ENCODE data around the gene LEFTY1.

Gene LEFTY1

GRCh38 chr1:225928186-225929175 is 39.5 kb upstream of the LEFTY1 start:
- H3K9ac ChIP-seq (ENCODE audit: low read depth in 1 of 2, low read length in 2 of 2) = no peak overlapping the region
- H3K4me1 ChIP-seq (ENCODE audit: control insufficient read depth in 2 of 2, insufficient read depth in 2 of 2, low read length in 2 of 2) = peaks cover 2 to 6% of the 10 kb centered on the region in 2 donors
- no peak overlapping the region for H3K27ac ChIP-seq (ENCODE audit: low read depth in 2 of 2, low read length in 2 of 2)
- H3K27me3 ChIP-seq (ENCODE audit: control insufficient read depth in 2 of 2, insufficient read depth in 2 of 2, low read length in 2 of 2) = no peaks in the 10 kb centered on the region
- no peak overlapping the region for H3K4me3 ChIP-seq (ENCODE audit: low read length in 2 of 2)
- no peaks in the 10 kb centered on the region for H3K36me3 ChIP-seq (ENCODE audit: control insufficient read depth in 2 of 2, insufficient read depth in 2 of 2, low read length in 2 of 2)
- H3K9me3 ChIP-seq (ENCODE audit: control insufficient read depth in 2 of 2, low read length in 2 of 2) = no peaks in the 10 kb centered on the region

GRCh38 chr1:225926551-225927113 is 37.7 kb upstream of the LEFTY1 start:
- Histone ChIP-seq H3K4me1 (ENCODE audit: control insufficient read depth in 2 of 2, insufficient read depth in 2 of 2, low read length in 2 of 2) (peaks cover 16% of the 10 kb centered on the region in 2 donors), H3K36me3 (ENCODE audit: control insufficient read depth in 2 of 2, insufficient read depth in 2 of 2, low read length in 2 of 2) (peaks cover 5% of the 10 kb centered on the region in 2 donors), H3K27me3 (ENCODE audit: control insufficient read depth in 2 of 2, insufficient read depth in 2 of 2, low read length in 2 of 2) (no peaks in the 10 kb centered on the region), H3K9ac (ENCODE audit: low read depth in 1 of 2, low read length in 2 of 2) (no peak overlapping the region), H3K9me3 (ENCODE audit: control insufficient read depth in 2 of 2, low read length in 2 of 2) (no peaks in the 10 kb centered on the region), H3K4me3 (ENCODE audit: low read length in 2 of 2) (no peak overlapping the region), H3K27ac (ENCODE audit: low read depth in 2 of 2, low read length in 2 of 2) (no peak overlapping the region)

- Histone ChIP-seq H3K36me3 (ENCODE audit: control insufficient read depth in 2 of 2, insufficient read depth in 2 of 2, low read length in 2 of 2) (peaks cover 12 to 20% of the 10 kb centered on the region in 2 donors), H3K4me3 (ENCODE audit: low read length in 2 of 2) (peak within 1 kb of the TSS; percentile 86 to 96), H3K9ac (ENCODE audit: low read depth in 1 of 2, low read length in 2 of 2) (peak within 1 kb of the TSS; percentile 94 to 96), H3K27ac (ENCODE audit: low read depth in 2 of 2, low read length in 2 of 2) (peak within 1 kb of the TSS; percentile 87 to 93), H3K4me1 (ENCODE audit: control insufficient read depth in 2 of 2, insufficient read depth in 2 of 2, low read length in 2 of 2) (peaks cover 16 to 22% of the 10 kb centered on the region in 2 donors), H3K27me3 (ENCODE audit: control insufficient read depth in 2 of 2, insufficient read depth in 2 of 2, low read length in 2 of 2) (no peaks in the 10 kb centered on the region), H3K9me3 (ENCODE audit: control insufficient read depth in 2 of 2, low read length in 2 of 2) (no peaks in the 10 kb centered on the region)
Measured at GRCh38 chr1:225923692-225924555, 35.0 kb upstream of the LEFTY1 start, which contains the start of gene PYCR2. Gene PYCR2 (minus strand): TSS chr1:225924250. CDS start chr1:225924110, 140 bp downstream.

GRCh38 chr1:225923381-225923691 is 34.4 kb upstream of the LEFTY1 start:
- H3K9me3 ChIP-seq (ENCODE audit: control insufficient read depth in 2 of 2, low read length in 2 of 2) = no peaks in the 10 kb centered on the region
- H3K4me1 ChIP-seq (ENCODE audit: control insufficient read depth in 2 of 2, insufficient read depth in 2 of 2, low read length in 2 of 2) = peaks cover 16 to 22% of the 10 kb centered on the region in 2 donors
- H3K36me3 ChIP-seq (ENCODE audit: control insufficient read depth in 2 of 2, insufficient read depth in 2 of 2, low read length in 2 of 2) = peaks cover 12 to 22% of the 10 kb centered on the region in 2 donors
- peak overlapping the region; percentile 86 to 96 for H3K4me3 ChIP-seq (ENCODE audit: low read length in 2 of 2)
- peak overlapping the region; percentile 87 to 93 for H3K27ac ChIP-seq (ENCODE audit: low read depth in 2 of 2, low read length in 2 of 2)
- no peaks in the 10 kb centered on the region for H3K27me3 ChIP-seq (ENCODE audit: control insufficient read depth in 2 of 2, insufficient read depth in 2 of 2, low read length in 2 of 2)
- peak overlapping the region; percentile 94 to 96 for H3K9ac ChIP-seq (ENCODE audit: low read depth in 1 of 2, low read length in 2 of 2)

- H3K36me3 ChIP-seq (ENCODE audit: control insufficient read depth in 2 of 2, insufficient read depth in 2 of 2, low read length in 2 of 2) = peaks cover 20 to 27% of the 10 kb centered on the region in 2 donors
- H3K4me3 ChIP-seq (ENCODE audit: low read length in 2 of 2) = peak overlapping the region in 1 of 2 donors; percentile 20
- no peaks in the 10 kb centered on the region for H3K9me3 ChIP-seq (ENCODE audit: control insufficient read depth in 2 of 2, low read length in 2 of 2)
- no peaks in the 10 kb centered on the region for H3K27me3 ChIP-seq (ENCODE audit: control insufficient read depth in 2 of 2, insufficient read depth in 2 of 2, low read length in 2 of 2)
- peaks cover 16 to 19% of the 10 kb centered on the region in 2 donors for H3K4me1 ChIP-seq (ENCODE audit: control insufficient read depth in 2 of 2, insufficient read depth in 2 of 2, low read length in 2 of 2)
- no peak overlapping the region for H3K9ac ChIP-seq (ENCODE audit: low read depth in 1 of 2, low read length in 2 of 2)
- H3K27ac ChIP-seq (ENCODE audit: low read depth in 2 of 2, low read length in 2 of 2) = no peak overlapping the region
Measured at GRCh38 chr1:225921734-225922709, 33.1 kb upstream of the LEFTY1 start.

- peaks cover 27 to 33% of the 10 kb centered on the region in 2 donors for H3K36me3 ChIP-seq (ENCODE audit: control insufficient read depth in 2 of 2, insufficient read depth in 2 of 2, low read length in 2 of 2)
- no peak overlapping the region for H3K9ac ChIP-seq (ENCODE audit: low read depth in 1 of 2, low read length in 2 of 2)
- H3K27ac ChIP-seq (ENCODE audit: low read depth in 2 of 2, low read length in 2 of 2) = no peak overlapping the region
- peaks cover 16 to 19% of the 10 kb centered on the region in 2 donors for H3K4me1 ChIP-seq (ENCODE audit: control insufficient read depth in 2 of 2, insufficient read depth in 2 of 2, low read length in 2 of 2)
- no peaks in the 10 kb centered on the region for H3K9me3 ChIP-seq (ENCODE audit: control insufficient read depth in 2 of 2, low read length in 2 of 2)
- H3K27me3 ChIP-seq (ENCODE audit: control insufficient read depth in 2 of 2, insufficient read depth in 2 of 2, low read length in 2 of 2) = no peaks in the 10 kb centered on the region
- no peak overlapping the region for H3K4me3 ChIP-seq (ENCODE audit: low read length in 2 of 2)
Measured at GRCh38 chr1:225919906-225920305, 31.0 kb upstream of the LEFTY1 start.

GRCh38 chr1:225918280-225918679 is 29.3 kb upstream of the LEFTY1 start:
- Histone ChIP-seq H3K27ac (ENCODE audit: low read depth in 2 of 2, low read length in 2 of 2) (no peak overlapping the region), H3K9me3 (ENCODE audit: control insufficient read depth in 2 of 2, low read length in 2 of 2) (no peaks in the 10 kb centered on the region), H3K4me3 (ENCODE audit: low read length in 2 of 2) (no peak overlapping the region), H3K36me3 (ENCODE audit: control insufficient read depth in 2 of 2, insufficient read depth in 2 of 2, low read length in 2 of 2) (peaks cover 27 to 33% of the 10 kb centered on the region in 2 donors), H3K27me3 (ENCODE audit: control insufficient read depth in 2 of 2, insufficient read depth in 2 of 2, low read length in 2 of 2) (no peaks in the 10 kb centered on the region), H3K9ac (ENCODE audit: low read depth in 1 of 2, low read length in 2 of 2) (no peak overlapping the region), H3K4me1 (ENCODE audit: control insufficient read depth in 2 of 2, insufficient read depth in 2 of 2, low read length in 2 of 2) (peaks cover 12 to 16% of the 10 kb centered on the region in 2 donors)

GRCh38 chr1:225917536-225917935 is 28.6 kb upstream of the LEFTY1 start:
- H3K27ac ChIP-seq (ENCODE audit: low read depth in 2 of 2, low read length in 2 of 2) = no peak overlapping the region
- H3K4me1 ChIP-seq (ENCODE audit: control insufficient read depth in 2 of 2, insufficient read depth in 2 of 2, low read length in 2 of 2) = peaks cover 4 to 8% of the 10 kb centered on the region in 2 donors
- no peaks in the 10 kb centered on the region for H3K9me3 ChIP-seq (ENCODE audit: control insufficient read depth in 2 of 2, low read length in 2 of 2)
- peaks cover 27 to 33% of the 10 kb centered on the region in 2 donors for H3K36me3 ChIP-seq (ENCODE audit: control insufficient read depth in 2 of 2, insufficient read depth in 2 of 2, low read length in 2 of 2)
- no peaks in the 10 kb centered on the region for H3K27me3 ChIP-seq (ENCODE audit: control insufficient read depth in 2 of 2, insufficient read depth in 2 of 2, low read length in 2 of 2)
- no peak overlapping the region for H3K4me3 ChIP-seq (ENCODE audit: low read length in 2 of 2)
- H3K9ac ChIP-seq (ENCODE audit: low read depth in 1 of 2, low read length in 2 of 2) = no peak overlapping the region

GRCh38 chr1:225917101-225917500 is 28.2 kb upstream of the LEFTY1 start:
- no peak overlapping the region for H3K27ac ChIP-seq (ENCODE audit: low read depth in 2 of 2, low read length in 2 of 2)
- H3K4me3 ChIP-seq (ENCODE audit: low read length in 2 of 2) = no peak overlapping the region
- H3K36me3 ChIP-seq (ENCODE audit: control insufficient read depth in 2 of 2, insufficient read depth in 2 of 2, low read length in 2 of 2) = peaks cover 26 to 32% of the 10 kb centered on the region in 2 donors
- no peak overlapping the region for H3K9ac ChIP-seq (ENCODE audit: low read depth in 1 of 2, low read length in 2 of 2)
- peaks cover 0 to 5% of the 10 kb centered on the region in 2 donors for H3K4me1 ChIP-seq (ENCODE audit: control insufficient read depth in 2 of 2, insufficient read depth in 2 of 2, low read length in 2 of 2)
- no peaks in the 10 kb centered on the region for H3K27me3 ChIP-seq (ENCODE audit: control insufficient read depth in 2 of 2, insufficient read depth in 2 of 2, low read length in 2 of 2)
- no peaks in the 10 kb centered on the region for H3K9me3 ChIP-seq (ENCODE audit: control insufficient read depth in 2 of 2, low read length in 2 of 2)

Data from mucosa of rectum (tissue), 2 donors.